Vagina (tissue), 2 donors: ENCODE results near the gene NR1H3. TPM values are rescaled to one million over a fixed set of nuclear protein-coding genes. Genes with fewer than 3 reads are reported as not detected.

ENCODE experiments used
- DNase-seq, 2 donors: peaks; one replicate each; pipeline ENCODE4 v3.0.0-alpha.2; 2017; ENCODE audit errors: extremely low spot score in 2 of 2
- H3K27ac ChIP-seq: fragments of 200-600 bp; sonication (generic); one replicate; pipeline ENCODE4 v1.5.1; 2019
- H3K27me3 ChIP-seq: fragments of 200-600 bp; sonication (generic); one replicate; pipeline ENCODE4 v1.5.1; 2019
- H3K36me3 ChIP-seq, 2 donors: fragments of 200-600 bp; sonication (generic); one replicate each; pipeline ENCODE4 v1.5.1; 2017 to 2019
- H3K4me1 ChIP-seq: fragments of 200-600 bp; sonication (generic); one replicate; pipeline ENCODE4 v1.5.1; 2019
- H3K4me3 ChIP-seq, 2 donors: fragments of 200-600 bp; sonication (generic); 1 replicate in 1 of 2; 2 replicates in 1 of 2; pipeline ENCODE4 v1.5.1; 2016 to 2019
- H3K9me3 ChIP-seq: fragments of 200-600 bp; sonication (generic); one replicate; pipeline ENCODE4 v1.5.1; 2019
- POLR2A ChIP-seq, 2 donors: fragments of 450-650 bp; IDR thresholded peaks; one replicate each; pipeline ENCODE4 v1.6.1; 2017; ENCODE audit warnings: antibody characterized with exemption in 2 of 2, mild to moderate bottlenecking in 2 of 2, moderate library complexity in 2 of 2
- POLR2AphosphoS5 ChIP-seq, 2 donors: sonication (generic); formaldehyde crosslinking; IDR thresholded peaks; one replicate each; pipeline ENCODE4 v1.9.0; 2017; ENCODE audit warnings: antibody characterized with exemption in 2 of 2, mild to moderate bottlenecking in 2 of 2, low read depth in 1 of 2; ENCODE audit not compliant: insufficient read depth in 1 of 2
- intact Hi-C: fragments of 100-400 bp; cut with DNase I; formaldehyde crosslinking; loops from one replicate; pipeline ENCODE4 v1.15.1; 2023
- total RNA-seq: library from RNA; depleted of rRNA; stranded (reverse); fragments of >200 nt; gene quantifications from one replicate; pipeline ENCODE4 v1.2.3, GENCODE V29; 2016
- TF ChIP-seq, protein P1 (sequence below), 3 experiments: fragments of 450-650 bp in 2 of 3; fragments of 200-600 bp in 1 of 3; sonication (generic) in 1 of 3; IDR thresholded peaks; one replicate each; pipeline ENCODE4 v1.5.1; 2017 to 2019; ENCODE audit warnings: antibody characterized with exemption in 3 of 3, mild to moderate bottlenecking in 2 of 3, moderate library complexity in 2 of 3

The NR1H3 gene
- total RNA-seq, 1 donor from 2014 or later = 60.9 TPM

DNA sequence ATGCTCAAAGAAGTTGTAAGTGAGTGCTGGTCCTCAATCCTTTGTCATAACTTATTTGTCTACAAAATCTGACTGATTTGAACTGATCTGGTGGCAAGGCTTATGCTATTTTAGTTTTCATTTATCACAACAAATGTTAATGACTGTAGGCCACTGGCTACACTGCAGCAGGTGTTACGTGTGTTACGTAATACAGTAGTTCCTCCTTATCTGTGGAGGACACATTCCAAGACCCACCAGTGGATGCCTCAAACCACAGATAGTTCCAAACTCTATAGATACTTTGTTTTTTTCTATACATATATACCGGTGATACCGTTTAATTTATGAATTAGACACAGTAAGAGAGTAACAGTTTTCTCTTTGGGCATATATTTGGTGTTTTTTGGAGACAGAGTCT lies 19.1 kb downstream of the NR1H3 start:
- Histone ChIP-seq H3K4me1 (peaks cover 10% of the 10 kb centered on the region), H3K9me3 (no peaks in the 10 kb centered on the region), H3K4me3 (no peak overlapping the region), H3K36me3 (peaks cover 3 to 69% of the 10 kb centered on the region in 2 donors), H3K27ac (no peak overlapping the region), H3K27me3 (no peaks in the 10 kb centered on the region)
- TF ChIP-seq, protein P1, sequence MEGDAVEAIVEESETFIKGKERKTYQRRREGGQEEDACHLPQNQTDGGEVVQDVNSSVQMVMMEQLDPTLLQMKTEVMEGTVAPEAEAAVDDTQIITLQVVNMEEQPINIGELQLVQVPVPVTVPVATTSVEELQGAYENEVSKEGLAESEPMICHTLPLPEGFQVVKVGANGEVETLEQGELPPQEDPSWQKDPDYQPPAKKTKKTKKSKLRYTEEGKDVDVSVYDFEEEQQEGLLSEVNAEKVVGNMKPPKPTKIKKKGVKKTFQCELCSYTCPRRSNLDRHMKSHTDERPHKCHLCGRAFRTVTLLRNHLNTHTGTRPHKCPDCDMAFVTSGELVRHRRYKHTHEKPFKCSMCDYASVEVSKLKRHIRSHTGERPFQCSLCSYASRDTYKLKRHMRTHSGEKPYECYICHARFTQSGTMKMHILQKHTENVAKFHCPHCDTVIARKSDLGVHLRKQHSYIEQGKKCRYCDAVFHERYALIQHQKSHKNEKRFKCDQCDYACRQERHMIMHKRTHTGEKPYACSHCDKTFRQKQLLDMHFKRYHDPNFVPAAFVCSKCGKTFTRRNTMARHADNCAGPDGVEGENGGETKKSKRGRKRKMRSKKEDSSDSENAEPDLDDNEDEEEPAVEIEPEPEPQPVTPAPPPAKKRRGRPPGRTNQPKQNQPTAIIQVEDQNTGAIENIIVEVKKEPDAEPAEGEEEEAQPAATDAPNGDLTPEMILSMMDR (IDR thresholded peaks at IDR 0.05) = no peak
- no peak for TF ChIP-seq POLR2AphosphoS5 (IDR thresholded peaks at IDR 0.05; ENCODE audit: insufficient read depth in 1 of 2, low read depth in 1 of 2)
- TF ChIP-seq POLR2A (IDR thresholded peaks at IDR 0.05) = no peak
- DNase-seq = no peak
- intact Hi-C loops = no loop called here

DNA sequence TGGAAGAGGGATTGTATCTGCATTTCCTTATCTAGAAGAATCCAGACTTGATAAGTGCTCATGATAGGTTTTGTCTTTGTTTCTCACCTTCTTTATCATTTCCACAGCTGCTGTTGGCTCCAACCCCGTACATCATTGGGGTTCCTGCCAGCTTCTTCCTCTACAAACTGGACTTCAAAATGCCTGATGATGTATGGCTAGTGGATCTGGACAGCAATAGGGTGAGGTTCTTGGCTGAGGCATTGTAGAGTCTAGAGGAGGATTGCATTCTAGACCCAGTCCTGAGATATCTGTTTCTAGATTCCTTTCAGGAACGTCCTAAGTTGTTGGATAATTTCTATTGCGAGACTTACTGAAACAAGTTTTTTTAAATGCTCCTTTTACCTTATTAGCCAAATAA lies 20.3 kb downstream of the NR1H3 start:
- Histone ChIP-seq H3K36me3 (peaks cover 3 to 80% of the 10 kb centered on the region in 2 donors), H3K27me3 (no peaks in the 10 kb centered on the region), H3K4me3 (no peak overlapping the region), H3K9me3 (no peaks in the 10 kb centered on the region), H3K27ac (no peak overlapping the region), H3K4me1 (no peaks in the 10 kb centered on the region)
- TF ChIP-seq POLR2AphosphoS5 (IDR thresholded peaks at IDR 0.05; ENCODE audit: insufficient read depth in 1 of 2, low read depth in 1 of 2) (no peak), POLR2A (IDR thresholded peaks at IDR 0.05) (no peak)
- no peak for DNase-seq
- intact Hi-C loops = no loop called here

- Histone ChIP-seq H3K9me3 (no peaks in the 10 kb centered on the region), H3K4me3 (no peak overlapping the region), H3K36me3 (peaks cover 3 to 87% of the 10 kb centered on the region in 2 donors), H3K27ac (no peak overlapping the region), H3K27me3 (no peaks in the 10 kb centered on the region), H3K4me1 (no peaks in the 10 kb centered on the region)
- intact Hi-C loops = no loop called here
- TF ChIP-seq, protein P1 (IDR thresholded peaks at IDR 0.05) = no peak
- TF ChIP-seq POLR2AphosphoS5 (IDR thresholded peaks at IDR 0.05; ENCODE audit: insufficient read depth in 1 of 2, low read depth in 1 of 2) = no peak
- no peak for TF ChIP-seq POLR2A (IDR thresholded peaks at IDR 0.05)
- DNase-seq = no peak
Measured at GRCh38 chr11:47278769-47279168, 21.0 kb downstream of the NR1H3 start.

DNA sequence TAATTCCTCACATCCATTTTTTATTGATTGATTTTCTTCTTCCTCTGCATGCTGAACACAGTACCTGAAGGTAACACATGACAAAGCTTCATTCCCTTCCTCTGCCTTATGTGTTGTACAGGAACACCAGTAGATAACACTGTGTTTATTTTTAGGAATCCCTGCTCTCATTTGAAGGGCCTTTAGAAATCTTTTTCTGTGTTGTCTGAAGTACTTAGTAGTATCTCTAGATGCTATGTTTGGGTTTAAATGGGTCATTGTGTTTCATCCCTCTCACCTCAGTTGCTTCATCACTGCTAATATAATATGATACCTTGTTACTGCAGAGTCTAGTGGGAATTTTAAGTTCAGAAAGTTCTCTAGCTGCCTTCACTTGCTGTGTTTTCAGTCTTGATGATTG lies 22.3 kb downstream of the NR1H3 start:
- Histone ChIP-seq H3K36me3 (peaks cover 3 to 95% of the 10 kb centered on the region in 2 donors), H3K27me3 (no peaks in the 10 kb centered on the region), H3K9me3 (no peaks in the 10 kb centered on the region), H3K4me3 (no peak overlapping the region), H3K4me1 (no peaks in the 10 kb centered on the region), H3K27ac (no peak overlapping the region)
- intact Hi-C loops = loop anchor here (10.0 kb wide), 1 partner anchor 75 kb away; the partner anchor contains the start of gene MYBPC3
- no peak for DNase-seq
- TF ChIP-seq, protein P1 (IDR thresholded peaks at IDR 0.05) = no peak
- TF ChIP-seq POLR2AphosphoS5 (IDR thresholded peaks at IDR 0.05; ENCODE audit: insufficient read depth in 1 of 2, low read depth in 1 of 2) (no peak), POLR2A (IDR thresholded peaks at IDR 0.05) (no peak)

DNA sequence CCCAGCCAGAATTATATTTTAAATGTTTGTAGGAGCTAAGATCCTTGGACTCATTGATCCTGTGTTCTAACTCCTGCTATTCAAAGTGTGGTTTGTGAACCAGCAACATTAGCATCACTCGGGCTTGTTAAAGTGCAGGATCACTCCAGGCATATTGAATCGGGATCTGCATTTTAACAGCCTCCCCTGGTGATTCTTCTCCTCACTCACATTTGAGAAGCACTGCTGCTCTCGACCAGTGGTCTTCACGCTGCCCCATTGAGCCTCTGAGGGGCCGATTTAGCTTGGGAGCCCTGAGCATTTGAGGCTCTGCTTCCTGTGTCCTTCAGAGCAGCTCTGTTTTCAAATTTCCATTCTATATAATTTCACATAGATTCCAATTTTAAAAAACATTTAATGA lies 23.1 kb downstream of the NR1H3 start:
- Histone ChIP-seq H3K27ac (no peak overlapping the region), H3K27me3 (no peaks in the 10 kb centered on the region), H3K36me3 (peaks cover 3 to 94% of the 10 kb centered on the region in 2 donors), H3K4me1 (no peaks in the 10 kb centered on the region), H3K9me3 (no peaks in the 10 kb centered on the region), H3K4me3 (no peak overlapping the region)
- no peak for DNase-seq
- intact Hi-C loops = loop anchor here (10.0 kb wide), 1 partner anchor 74 kb away; the partner anchor contains the start of gene MYBPC3
- TF ChIP-seq POLR2AphosphoS5 (IDR thresholded peaks at IDR 0.05; ENCODE audit: insufficient read depth in 1 of 2, low read depth in 1 of 2) = no peak
- TF ChIP-seq, protein P1 (IDR thresholded peaks at IDR 0.05) = no peak
- no peak for TF ChIP-seq POLR2A (IDR thresholded peaks at IDR 0.05)
